GM11168 (cell line): Measurements from ENCODE around the gene AFAP1.
"Not testable (repeated sequence)": the region's sequence is repeated elsewhere in the genome, so short reads cannot be mapped to it uniquely, and the experiment has no call there.

Source experiments
- in situ Hi-C: fragments of 300-500 bp; cut with MboI; formaldehyde crosslinking; loops from one replicate; pipeline ENCODE4 v1.12.0; 2022; ENCODE audit warnings: low sequenced_read_pairs; ENCODE audit not compliant: unreplicated experiment

AFAP1 gene

GRCh38 chr4:7924163-7924562 is 15.5 kb downstream of the AFAP1 start:
- in situ Hi-C loops = no loop called here

GRCh38 chr4:7922466-7922865 is 17.2 kb downstream of the AFAP1 start:
- in situ Hi-C loops = no loop called here

GRCh38 chr4:7918981-7919380 is 20.7 kb downstream of the AFAP1 start:
- in situ Hi-C loops = no loop called here

GRCh38 chr4:7918187-7918586 is 21.5 kb downstream of the AFAP1 start:
- in situ Hi-C loops = not testable (repeated sequence)

GRCh38 chr4:7917669-7918068 is 22.0 kb downstream of the AFAP1 start:
- in situ Hi-C loops = no loop called here

GRCh38 chr4:7915875-7916242 is 23.8 kb downstream of the AFAP1 start:
- in situ Hi-C loops = no loop called here

GRCh38 chr4:7912826-7913225 is 26.8 kb downstream of the AFAP1 start:
- in situ Hi-C loops = no loop called here

GRCh38 chr4:7910952-7911578 is 28.6 kb downstream of the AFAP1 start:
- in situ Hi-C loops = no loop called here

- in situ Hi-C loops = no loop called here
Observed at GRCh38 chr4:7910263-7910896, 29.3 kb downstream of the AFAP1 start.

- in situ Hi-C loops = no loop called here
Observed at GRCh38 chr4:7909463-7910262, 30.0 kb downstream of the AFAP1 start.

- in situ Hi-C loops = no loop called here
Observed at GRCh38 chr4:7908668-7909067, 31.0 kb downstream of the AFAP1 start.

- in situ Hi-C loops = no loop called here
Observed at GRCh38 chr4:7907142-7907541, 32.5 kb downstream of the AFAP1 start.

- in situ Hi-C loops = no loop called here
Observed at GRCh38 chr4:7906171-7906701, 33.4 kb downstream of the AFAP1 start.

- in situ Hi-C loops = no loop called here
Observed at GRCh38 chr4:7904952-7905915, 34.4 kb downstream of the AFAP1 start.

GRCh38 chr4:7903791-7904516 is 35.7 kb downstream of the AFAP1 start:
- in situ Hi-C loops = no loop called here

- in situ Hi-C loops = no loop called here
Observed at GRCh38 chr4:7902826-7903225, 36.8 kb downstream of the AFAP1 start.

GRCh38 chr4:7902101-7902553 is 37.5 kb downstream of the AFAP1 start:
- in situ Hi-C loops = no loop called here

- in situ Hi-C loops = no loop called here
Observed at GRCh38 chr4:7901311-7901885, 38.3 kb downstream of the AFAP1 start.

GRCh38 chr4:7900334-7900909 is 39.2 kb downstream of the AFAP1 start:
- in situ Hi-C loops = no loop called here
